OCI-LY7 (cell line): Measurements from ENCODE around the gene PRSS16.

Source experiments
- EZH2phosphoT487 ChIP-seq: fragments of 200-600 bp; sonication (generic); IDR thresholded peaks from 2 replicates; pipeline ENCODE4 v1.6.1; 2018; ENCODE audit warnings: low read depth, borderline replicate concordance, mild to moderate bottlenecking, mixed run types, antibody characterized with exemption, low read length, moderate library complexity, mixed read lengths
- TF ChIP-seq, protein P1 (sequence below): fragments of 200-600 bp; sonication (generic); conservative IDR thresholded peaks from 2 replicates; pipeline ENCODE4 v1.5.1; 2014; ENCODE audit warnings: mild to moderate bottlenecking, antibody characterized with exemption, low read length, moderate library complexity, mixed read lengths

DNA sequence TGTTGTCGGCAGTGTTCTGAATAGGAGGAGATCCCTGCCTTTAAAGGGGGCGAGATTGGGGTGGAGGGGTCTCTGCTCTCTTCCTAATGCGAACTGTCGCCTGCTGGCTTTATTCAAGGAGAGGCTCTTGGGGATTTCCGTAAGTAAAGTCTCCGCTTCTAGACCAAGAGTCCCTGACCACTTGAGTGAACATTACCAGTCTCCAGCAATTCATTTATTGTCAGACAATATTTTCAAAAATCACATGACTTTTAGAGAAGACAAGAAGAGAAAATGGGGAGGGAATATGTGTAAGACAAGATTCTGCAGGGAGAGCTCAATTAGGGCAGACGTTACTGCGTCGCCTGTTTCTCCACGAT is 43.3 kb downstream of the PRSS16 start:
- TF ChIP-seq, protein P1, sequence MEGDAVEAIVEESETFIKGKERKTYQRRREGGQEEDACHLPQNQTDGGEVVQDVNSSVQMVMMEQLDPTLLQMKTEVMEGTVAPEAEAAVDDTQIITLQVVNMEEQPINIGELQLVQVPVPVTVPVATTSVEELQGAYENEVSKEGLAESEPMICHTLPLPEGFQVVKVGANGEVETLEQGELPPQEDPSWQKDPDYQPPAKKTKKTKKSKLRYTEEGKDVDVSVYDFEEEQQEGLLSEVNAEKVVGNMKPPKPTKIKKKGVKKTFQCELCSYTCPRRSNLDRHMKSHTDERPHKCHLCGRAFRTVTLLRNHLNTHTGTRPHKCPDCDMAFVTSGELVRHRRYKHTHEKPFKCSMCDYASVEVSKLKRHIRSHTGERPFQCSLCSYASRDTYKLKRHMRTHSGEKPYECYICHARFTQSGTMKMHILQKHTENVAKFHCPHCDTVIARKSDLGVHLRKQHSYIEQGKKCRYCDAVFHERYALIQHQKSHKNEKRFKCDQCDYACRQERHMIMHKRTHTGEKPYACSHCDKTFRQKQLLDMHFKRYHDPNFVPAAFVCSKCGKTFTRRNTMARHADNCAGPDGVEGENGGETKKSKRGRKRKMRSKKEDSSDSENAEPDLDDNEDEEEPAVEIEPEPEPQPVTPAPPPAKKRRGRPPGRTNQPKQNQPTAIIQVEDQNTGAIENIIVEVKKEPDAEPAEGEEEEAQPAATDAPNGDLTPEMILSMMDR, result no peak
- no peak for TF ChIP-seq EZH2phosphoT487
